H1 (cell line): ENCODE data around the gene C3orf52. TPM values are rescaled to one million over a fixed set of nuclear protein-coding genes. Genes with fewer than 3 reads are reported as not detected.

Source experiments
- CTCF ChIA-PET: fragments of 300-600 bp; sonication (Branson Sonifier 250); formaldehyde crosslinking; loops from one replicate; lab custom pipeline; 2021; ENCODE audit not compliant: partially characterized antibody; lab: Charles Lee
- POLR2A ChIA-PET: fragments of 300-600 bp; sonication (Branson Sonifier 250); formaldehyde crosslinking; loops from one replicate; lab custom pipeline; 2021; ENCODE audit warnings: inconsistent platforms; ENCODE audit not compliant: partially characterized antibody; lab: Charles Lee
- DNase-seq, 2 experiments: peaks; one replicate each; pipeline versions ENCODE4 v3.0.0 to v3.0.0-alpha.2; 2010 to 2022; ENCODE audit warnings: low spot score in 2 of 2, low read depth in 1 of 2, mixed read lengths in 1 of 2
- FAIRE-seq: peaks from 2 replicates; lab custom pipeline; 2011; peaks lifted over from hg19 to GRCh38; lab: Jason Lieb, UNC
- H2AFZ ChIP-seq: 2 replicates; pipeline ENCODE4 v1.8.1; 2012; ENCODE audit warnings: low read length, inconsistent platforms
- H2AK5ac ChIP-seq: 2 replicates; pipeline ENCODE4 v1.6.1; 2013; ENCODE audit warnings: low read depth, low read length
- H2BK120ac ChIP-seq: replicated peaks from 2 replicates; pipeline ENCODE3; 2013; ENCODE audit warnings: low read depth, low read length, inconsistent platforms
- H2BK12ac ChIP-seq: 2 replicates; pipeline ENCODE4 v1.6.1; 2013; ENCODE audit warnings: low read depth, low read length
- H2BK15ac ChIP-seq: 2 replicates; pipeline ENCODE4 v1.6.1; 2013; ENCODE audit warnings: low read length
- H2BK20ac ChIP-seq: 2 replicates; pipeline ENCODE4 v1.6.1; 2013; ENCODE audit warnings: low read length
- H2BK5ac ChIP-seq: 2 replicates; pipeline ENCODE4 v1.6.1; 2013; ENCODE audit warnings: low read depth, low read length
- H3K14ac ChIP-seq: 2 replicates; pipeline ENCODE4 v1.6.1; 2013; ENCODE audit warnings: inconsistent platforms; ENCODE audit not compliant: insufficient read length
- H3K18ac ChIP-seq: 2 replicates; pipeline ENCODE4 v1.6.1; 2013; ENCODE audit warnings: low read length; ENCODE audit errors: extremely low read depth
- H3K23ac ChIP-seq: 2 replicates; pipeline ENCODE4 v1.6.1; 2013; ENCODE audit warnings: inconsistent platforms; ENCODE audit not compliant: insufficient read length
- H3K23me2 ChIP-seq: 2 replicates; pipeline ENCODE4 v1.6.1; 2013; ENCODE audit warnings: low read depth, low read length
- H3K27ac ChIP-seq: 2 replicates; pipeline ENCODE4 v1.6.1; 2011; ENCODE audit warnings: low read depth, low read length, inconsistent platforms
- H3K27me3 ChIP-seq, 4 experiments: replicated peaks in 1 of 4; 1 replicate in 1 of 4; 2 replicates in 3 of 4; pipeline versions ENCODE4 v1.6.1 to v1.8.1; 2011 to 2013; ENCODE audit warnings: low read length in 3 of 4, mild to moderate bottlenecking in 3 of 4, inconsistent platforms in 2 of 4, mixed read lengths in 2 of 4, moderate library complexity in 1 of 4; ENCODE audit not compliant: control insufficient read depth in 3 of 4, insufficient read depth in 3 of 4; ENCODE audit errors: extremely low read depth in 1 of 4
- H3K36me3 ChIP-seq, 4 experiments: 2 replicates each; pipeline versions ENCODE4 v1.6.1 to v1.8.1; 2011 to 2013; ENCODE audit warnings: mild to moderate bottlenecking in 4 of 4, low read length in 3 of 4, moderate library complexity in 2 of 4, control low read depth in 1 of 4, inconsistent platforms in 1 of 4; ENCODE audit not compliant: insufficient read depth in 4 of 4, control insufficient read depth in 2 of 4
- H3K4ac ChIP-seq: replicated peaks from 2 replicates; pipeline ENCODE3; 2013; ENCODE audit warnings: low read length, low read depth, mixed read lengths, inconsistent platforms; ENCODE audit not compliant: insufficient read length
- H3K4me1 ChIP-seq, 4 experiments: replicated peaks in 1 of 4; 1 replicate in 1 of 4; 2 replicates in 3 of 4; pipeline versions ENCODE4 v1.6.1 to v1.8.1; 2011 to 2013; ENCODE audit warnings: low read length in 3 of 4, inconsistent platforms in 2 of 4, mixed read lengths in 1 of 4; ENCODE audit not compliant: insufficient read depth in 4 of 4, control insufficient read depth in 3 of 4
- H3K4me2 ChIP-seq, 2 experiments: 2 replicates each; pipeline versions ENCODE4 v1.6.1 to v1.8.1; 2011 to 2013; ENCODE audit warnings: low read depth in 2 of 2, low read length in 2 of 2, control low read depth in 1 of 2, inconsistent platforms in 1 of 2, mild to moderate bottlenecking in 1 of 2; ENCODE audit not compliant: insufficient read depth in 1 of 2
- H3K4me3 ChIP-seq, 4 experiments: fragments of 200-600, 300-600 bp in 1 of 4; sonication (generic), shearing (Covaris generic), sonication (Bioruptor Twin) in 1 of 4; 2 replicates each; pipeline versions ENCODE4 v1.5.1 to v1.8.1; 2011 to 2016; ENCODE audit warnings: low read length in 4 of 4, low read depth in 3 of 4, control low read depth in 2 of 4, inconsistent platforms in 2 of 4, mild to moderate bottlenecking in 2 of 4, mixed read lengths in 1 of 4, moderate library complexity in 1 of 4; ENCODE audit not compliant: insufficient read depth in 2 of 4; ENCODE audit errors: extremely low read depth in 1 of 4
- H3K56ac ChIP-seq: replicated peaks from 2 replicates; pipeline ENCODE3; 2013; ENCODE audit warnings: low read depth, mild to moderate bottlenecking, mixed read lengths, low read length, inconsistent platforms; ENCODE audit not compliant: insufficient read length
- H3K79me1 ChIP-seq: 2 replicates; pipeline ENCODE4 v1.6.1; 2013; ENCODE audit warnings: low read depth, low read length, control low read depth
- H3K79me2 ChIP-seq, 2 experiments: 2 replicates each; pipeline versions ENCODE4 v1.6.1 to v1.8.1; 2012 to 2013; ENCODE audit warnings: low read length in 2 of 2, mild to moderate bottlenecking in 2 of 2, inconsistent platforms in 1 of 2; ENCODE audit not compliant: insufficient read depth in 2 of 2, control insufficient read depth in 1 of 2
- H3K9ac ChIP-seq, 4 experiments: replicated peaks in 1 of 4; 1 replicate in 1 of 4; 2 replicates in 3 of 4; pipeline versions ENCODE4 v1.6.1 to v1.8.1; 2011 to 2013; ENCODE audit warnings: low read depth in 3 of 4, low read length in 3 of 4, control low read depth in 2 of 4, mild to moderate bottlenecking in 2 of 4, moderate library complexity in 2 of 4, inconsistent platforms in 1 of 4; ENCODE audit errors: extremely low read depth in 1 of 4
- H3K9me3 ChIP-seq, 2 experiments: 2 replicates each; pipeline versions ENCODE4 v1.6.1 to v1.8.1; 2012 to 2013; ENCODE audit warnings: mild to moderate bottlenecking in 2 of 2, moderate library complexity in 2 of 2, control low read depth in 1 of 2, inconsistent platforms in 1 of 2, low read depth in 1 of 2, low read length in 1 of 2, mixed read lengths in 1 of 2; ENCODE audit not compliant: insufficient read depth in 2 of 2
- H4K20me1 ChIP-seq, 2 experiments: replicated peaks in 1 of 2; 2 replicates each; pipeline versions ENCODE3 to v1.8.1; 2011 to 2013; ENCODE audit warnings: inconsistent platforms in 2 of 2, low read length in 2 of 2, mild to moderate bottlenecking in 1 of 2; ENCODE audit not compliant: insufficient read depth in 2 of 2, control insufficient read depth in 1 of 2
- H4K5ac ChIP-seq: 2 replicates; pipeline ENCODE4 v1.6.1; 2013; ENCODE audit warnings: low read length, low read depth, mixed read lengths, inconsistent platforms; ENCODE audit not compliant: insufficient read length
- H4K8ac ChIP-seq: 2 replicates; pipeline ENCODE4 v1.8.0; 2013; ENCODE audit warnings: mild to moderate bottlenecking, moderate library complexity, low read length, inconsistent platforms; ENCODE audit not compliant: insufficient read depth; ENCODE audit errors: extremely low read depth
- H4K91ac ChIP-seq: replicated peaks from 2 replicates; pipeline ENCODE3; 2013; ENCODE audit warnings: low read length, mixed read lengths, inconsistent platforms; ENCODE audit not compliant: insufficient read length
- CBX5 ChIP-seq: fragments of 300-800, 300-1000 bp; sonication (generic); IDR thresholded peaks from 2 replicates; pipeline ENCODE4 v1.7.1; 2016; ENCODE audit warnings: antibody characterized with exemption, low read length, low read depth
- E2F6 ChIP-seq: IDR thresholded peaks from 2 replicates; pipeline ENCODE4 v1.6.1; 2012; ENCODE audit warnings: inconsistent platforms
- HDAC6 ChIP-seq: IDR thresholded peaks from one replicate; pipeline ENCODE4 v1.7.1; 2012; ENCODE audit warnings: low read depth, mild to moderate bottlenecking, inconsistent platforms, low read length, moderate library complexity
- JUN ChIP-seq: IDR thresholded peaks from 2 replicates; pipeline ENCODE4 v1.6.1; 2011; ENCODE audit warnings: low read depth, mild to moderate bottlenecking, improper control_type of control experiment, low read length
- JUND ChIP-seq: IDR thresholded peaks from 2 replicates; pipeline ENCODE4 v1.6.1; 2011; ENCODE audit warnings: mild to moderate bottlenecking, improper control_type of control experiment, low read length
- KDM4A ChIP-seq: IDR thresholded peaks from one replicate; pipeline ENCODE4 v1.7.1; 2012; ENCODE audit warnings: low read depth, mild to moderate bottlenecking, moderate library complexity, low read length, inconsistent platforms; ENCODE audit not compliant: severe bottlenecking
- MAX ChIP-seq: IDR thresholded peaks from 2 replicates; pipeline ENCODE4 v1.6.1; 2012; ENCODE audit warnings: inconsistent platforms
- PHF8 ChIP-seq: fragments of 200-600 bp; sonication (generic); conservative IDR thresholded peaks from 2 replicates; pipeline ENCODE4 v1.7.1; 2012; ENCODE audit warnings: low read depth, mild to moderate bottlenecking, inconsistent platforms, low read length, moderate library complexity
- RNF2 ChIP-seq: fragments of 200-900, 300-1000 bp; sonication (generic); IDR thresholded peaks from 2 replicates; pipeline ENCODE4 v1.7.1; 2016; ENCODE audit warnings: borderline replicate concordance, low read depth, mild to moderate bottlenecking, antibody characterized with exemption, low read length; ENCODE audit not compliant: poor library complexity, severe bottlenecking; ENCODE audit errors: missing control alignments
- RXRA ChIP-seq: IDR thresholded peaks from 2 replicates; pipeline ENCODE4 v1.6.1; 2011; ENCODE audit warnings: low read depth, mild to moderate bottlenecking, low read length, moderate library complexity; ENCODE audit not compliant: insufficient read depth
- WGBS, 2 experiments: shearing (Covaris generic) in 1 of 2; methylation state at CpG; one replicate each; pipeline versions ENCODE4 v1.1.6 to v1.1.7; 2013 to 2015; ENCODE audit warnings: low lambda C conversion rate in 2 of 2, mixed read lengths in 2 of 2, inconsistent platforms in 1 of 2, low coverage in 1 of 2, missing lambda C conversion rate in 1 of 2; ENCODE audit not compliant: insufficient replicate concordance in 2 of 2, insufficient coverage in 1 of 2, insufficient read length in 1 of 2; ENCODE audit errors: extremely low coverage in 1 of 2, missing lambda C conversion rate in 1 of 2; 5-methylcytosine and 5-hydroxymethylcytosine counted together
- polyA plus RNA-seq, 7 experiments: library from polyadenylated mRNA; depleted of rRNA in 3 of 7; stranded (reverse) in 5 of 7; unstranded in 2 of 7; fragments of >200 nt in 5 of 7; fragments of 200-250 nt in 2 of 7; gene quantifications; 1 replicate in 5 of 7; 2 replicates in 1 of 7; 4 replicates in 1 of 7; pipeline versions ENCODE4 v1.2.1 to v1.2.3, GENCODE V29; 2011 to 2013; ENCODE audit warnings: missing spikeins in 2 of 7, mixed read lengths in 2 of 7
- total RNA-seq: library from RNA; stranded (reverse); fragmentation: NEBNext Ultra II Directional; extraction: Animal tissue kit (Norgen Biotek cat#: 25700); gene quantifications from 2 replicates; pipeline ENCODE4 v1.2.1, GENCODE V29; 2021

The C3orf52 gene
- total and polyA plus RNA-seq, 2 of the 8 experiments (the other 6 are each of a cell fraction or from before 2014, with no cell fraction given) = 9.7 to 13.1 TPM

- no peak overlapping the region for H3K14ac ChIP-seq
- H3K23me2 ChIP-seq = no peaks in the 10 kb centered on the region
- H2AK5ac ChIP-seq = no peak overlapping the region; the same call in 1 of the 2 replicates
- H3K79me1 ChIP-seq = no peaks in the 10 kb centered on the region
- H2AFZ ChIP-seq = no peak overlapping the region
- no peak overlapping the region for H4K8ac ChIP-seq
- no peak overlapping the region for H2BK15ac ChIP-seq
- H3K18ac ChIP-seq = no peak overlapping the region
- H4K20me1 ChIP-seq = no peaks in the 10 kb centered on the region
- no peak for FAIRE-seq
- H3K56ac ChIP-seq = no peak overlapping the region
- H3K9me3 ChIP-seq = no peaks in the 10 kb centered on the region
- H3K27ac ChIP-seq = no peak overlapping the region
- ChIA-PET CTCF (interaction anchor here (0.6 to 3.7 kb wide), 8 partner anchors 11 to 638 kb away, joined by 3 to 29 read pairs (median 6); partner anchors contain the start of gene SLC9C1), POLR2A (no interaction called here)
- H3K4me1 ChIP-seq = peaks cover 1 to 8% (median 3%) of the 10 kb centered on the region in 4 experiments; a peak in 4 of 7 replicates
- no peak overlapping the region for H3K9ac ChIP-seq
- no peak overlapping the region for H4K5ac ChIP-seq
- no peak overlapping the region for H3K4me2 ChIP-seq
- H3K36me3 ChIP-seq = no peaks in the 10 kb centered on the region; a peak in 1 of 8 replicates
- H2BK5ac ChIP-seq = no peak overlapping the region
- no peak overlapping the region for H2BK12ac ChIP-seq
- H3K79me2 ChIP-seq = no peaks in the 10 kb centered on the region
- H4K91ac ChIP-seq = no peak overlapping the region
- no peak overlapping the region for H2BK120ac ChIP-seq
- H3K4me3 ChIP-seq = no peak overlapping the region
- no peak overlapping the region for H3K23ac ChIP-seq
- DNase-seq = no peak
- H3K27me3 ChIP-seq = no peaks in the 10 kb centered on the region
- H2BK20ac ChIP-seq = no peak overlapping the region
- H3K4ac ChIP-seq = no peak overlapping the region
- 94% methylated on average over 1 of the region's 1 CpG; no CpG with 5 or more reads in 1 of the 2 experiments for WGBS, 2 experiments
- TF ChIP-seq JUND (no peak), RNF2 (no peak), E2F6 (no peak), CBX5 (no peak), JUN (no peak), RXRA (no peak), HDAC6 (no peak), MAX (no peak), PHF8 (no peak), KDM4A (no peak)
These were observed 49.9 kb downstream of the C3orf52 start for GRCh38 chr3:112136046-112136445.
